ENCODE measurements around the gene FREY1. TPM values are rescaled to one million over a fixed set of nuclear protein-coding genes. Genes with fewer than 3 reads are reported as not detected.

FREY1 gene
- total and polyA plus RNA-seq, 2 of the 13 experiments (the other 11 are each of a cell fraction or from before 2014, with no cell fraction given) = 0.44 to 0.73 TPM

- TF ChIP-seq PAXIP1 (CRISPR knock-in tag; conservative IDR thresholded peaks at IDR 0.05) = no peak
- no peak for TF ChIP-seq GATA4 (IDR thresholded peaks at IDR 0.05; ENCODE audit: borderline replicate concordance, low read depth)
- TF ChIP-seq, protein P1, sequence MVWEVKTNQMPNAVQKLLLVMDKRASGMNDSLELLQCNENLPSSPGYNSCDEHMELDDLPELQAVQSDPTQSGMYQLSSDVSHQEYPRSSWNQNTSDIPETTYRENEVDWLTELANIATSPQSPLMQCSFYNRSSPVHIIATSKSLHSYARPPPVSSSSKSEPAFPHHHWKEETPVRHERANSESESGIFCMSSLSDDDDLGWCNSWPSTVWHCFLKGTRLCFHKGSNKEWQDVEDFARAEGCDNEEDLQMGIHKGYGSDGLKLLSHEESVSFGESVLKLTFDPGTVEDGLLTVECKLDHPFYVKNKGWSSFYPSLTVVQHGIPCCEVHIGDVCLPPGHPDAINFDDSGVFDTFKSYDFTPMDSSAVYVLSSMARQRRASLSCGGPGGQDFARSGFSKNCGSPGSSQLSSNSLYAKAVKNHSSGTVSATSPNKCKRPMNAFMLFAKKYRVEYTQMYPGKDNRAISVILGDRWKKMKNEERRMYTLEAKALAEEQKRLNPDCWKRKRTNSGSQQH (CRISPR knock-in tag; IDR thresholded peaks at IDR 0.05; ENCODE audit: low read depth) = 0 out of 2 replicates have a peak, but pooled peaks have one; percentile 24
- TF ChIP-seq, protein P2, sequence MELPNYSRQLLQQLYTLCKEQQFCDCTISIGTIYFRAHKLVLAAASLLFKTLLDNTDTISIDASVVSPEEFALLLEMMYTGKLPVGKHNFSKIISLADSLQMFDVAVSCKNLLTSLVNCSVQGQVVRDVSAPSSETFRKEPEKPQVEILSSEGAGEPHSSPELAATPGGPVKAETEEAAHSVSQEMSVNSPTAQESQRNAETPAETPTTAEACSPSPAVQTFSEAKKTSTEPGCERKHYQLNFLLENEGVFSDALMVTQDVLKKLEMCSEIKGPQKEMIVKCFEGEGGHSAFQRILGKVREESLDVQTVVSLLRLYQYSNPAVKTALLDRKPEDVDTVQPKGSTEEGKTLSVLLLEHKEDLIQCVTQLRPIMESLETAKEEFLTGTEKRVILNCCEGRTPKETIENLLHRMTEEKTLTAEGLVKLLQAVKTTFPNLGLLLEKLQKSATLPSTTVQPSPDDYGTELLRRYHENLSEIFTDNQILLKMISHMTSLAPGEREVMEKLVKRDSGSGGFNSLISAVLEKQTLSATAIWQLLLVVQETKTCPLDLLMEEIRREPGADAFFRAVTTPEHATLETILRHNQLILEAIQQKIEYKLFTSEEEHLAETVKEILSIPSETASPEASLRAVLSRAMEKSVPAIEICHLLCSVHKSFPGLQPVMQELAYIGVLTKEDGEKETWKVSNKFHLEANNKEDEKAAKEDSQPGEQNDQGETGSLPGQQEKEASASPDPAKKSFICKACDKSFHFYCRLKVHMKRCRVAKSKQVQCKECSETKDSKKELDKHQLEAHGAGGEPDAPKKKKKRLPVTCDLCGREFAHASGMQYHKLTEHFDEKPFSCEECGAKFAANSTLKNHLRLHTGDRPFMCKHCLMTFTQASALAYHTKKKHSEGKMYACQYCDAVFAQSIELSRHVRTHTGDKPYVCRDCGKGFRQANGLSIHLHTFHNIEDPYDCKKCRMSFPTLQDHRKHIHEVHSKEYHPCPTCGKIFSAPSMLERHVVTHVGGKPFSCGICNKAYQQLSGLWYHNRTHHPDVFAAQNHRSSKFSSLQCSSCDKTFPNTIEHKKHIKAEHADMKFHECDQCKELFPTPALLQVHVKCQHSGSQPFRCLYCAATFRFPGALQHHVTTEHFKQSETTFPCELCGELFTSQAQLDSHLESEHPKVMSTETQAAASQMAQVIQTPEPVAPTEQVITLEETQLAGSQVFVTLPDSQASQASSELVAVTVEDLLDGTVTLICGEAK (IDR thresholded peaks at IDR 0.05) = no peak
- TF ChIP-seq, protein P2 (CRISPR knock-in tag; IDR thresholded peaks at IDR 0.05) = 0 out of 2 replicates have a peak, but pooled peaks have one; percentile 2
- no peak for TF ChIP-seq MAX (IDR thresholded peaks at IDR 0.05)
- no peak for TF ChIP-seq ZC3H4 (CRISPR knock-in tag; IDR thresholded peaks at IDR 0.05; ENCODE audit: borderline replicate concordance)
- TF ChIP-seq ZNF773 (CRISPR knock-in tag; IDR thresholded peaks at IDR 0.05; ENCODE audit: borderline replicate concordance) = no peak
- TF ChIP-seq BCL6 (CRISPR knock-in tag; IDR thresholded peaks at IDR 0.05) = peak; percentile 30; the same call in 1 of the 2 replicates
- TF ChIP-seq KDM5B (CRISPR knock-in tag; IDR thresholded peaks at IDR 0.05; ENCODE audit: borderline replicate concordance) = 0 out of 2 replicates have a peak, but pooled peaks have one; percentile 26
- peak in 1 of 2 experiments; percentile 69; a peak in 1 of 4 replicates for TF ChIP-seq KLF16 (CRISPR knock-in tag; IDR thresholded peaks at IDR 0.05)
- TF ChIP-seq KLF11 (CRISPR knock-in tag; IDR thresholded peaks at IDR 0.05) = 0 out of 2 replicates have a peak, but pooled peaks have one; percentile 64
Observed at GRCh38 chr11:45885274-45885920, 21.7 kb downstream of the FREY1 start, which contains the start of gene MAPK8IP1 (continued).
